ENCODE data around the gene HOMER1. TPM values are rescaled to one million over a fixed set of nuclear protein-coding genes. Genes with fewer than 3 reads are reported as not detected.

The HOMER1 gene
- total RNA-seq, 4 donors from 2014 or later = 23.5 to 51.0 (median 33.0) TPM

DNA sequence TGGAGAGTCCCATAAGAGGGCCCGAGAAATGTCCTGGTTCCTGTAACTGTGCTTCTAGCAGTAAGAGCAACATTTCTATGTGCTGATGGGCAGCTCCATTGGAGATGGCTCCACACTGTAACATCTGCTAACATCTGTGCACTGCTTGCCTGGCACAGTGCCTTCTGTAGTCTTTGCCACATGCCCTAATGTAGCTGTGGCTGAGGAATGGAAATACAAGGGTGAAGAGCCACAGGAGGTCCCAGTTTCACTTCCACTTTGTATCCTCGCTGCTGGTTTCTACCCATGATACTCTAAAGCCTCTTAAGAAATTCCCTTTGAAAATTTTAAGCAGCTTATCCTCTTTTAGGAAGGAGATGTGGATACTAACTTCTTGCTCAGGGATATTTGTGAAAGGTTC lies 97.4 kb downstream of the HOMER1 start:
- TF ChIP-seq, protein P1, sequence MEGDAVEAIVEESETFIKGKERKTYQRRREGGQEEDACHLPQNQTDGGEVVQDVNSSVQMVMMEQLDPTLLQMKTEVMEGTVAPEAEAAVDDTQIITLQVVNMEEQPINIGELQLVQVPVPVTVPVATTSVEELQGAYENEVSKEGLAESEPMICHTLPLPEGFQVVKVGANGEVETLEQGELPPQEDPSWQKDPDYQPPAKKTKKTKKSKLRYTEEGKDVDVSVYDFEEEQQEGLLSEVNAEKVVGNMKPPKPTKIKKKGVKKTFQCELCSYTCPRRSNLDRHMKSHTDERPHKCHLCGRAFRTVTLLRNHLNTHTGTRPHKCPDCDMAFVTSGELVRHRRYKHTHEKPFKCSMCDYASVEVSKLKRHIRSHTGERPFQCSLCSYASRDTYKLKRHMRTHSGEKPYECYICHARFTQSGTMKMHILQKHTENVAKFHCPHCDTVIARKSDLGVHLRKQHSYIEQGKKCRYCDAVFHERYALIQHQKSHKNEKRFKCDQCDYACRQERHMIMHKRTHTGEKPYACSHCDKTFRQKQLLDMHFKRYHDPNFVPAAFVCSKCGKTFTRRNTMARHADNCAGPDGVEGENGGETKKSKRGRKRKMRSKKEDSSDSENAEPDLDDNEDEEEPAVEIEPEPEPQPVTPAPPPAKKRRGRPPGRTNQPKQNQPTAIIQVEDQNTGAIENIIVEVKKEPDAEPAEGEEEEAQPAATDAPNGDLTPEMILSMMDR (IDR thresholded peaks at IDR 0.05 in 4 of 5, conservative IDR thresholded peaks at IDR 0.05 in 1 of 5) = no peak
- TF ChIP-seq POLR2A (IDR thresholded peaks at IDR 0.05) = no peak
- no peaks in the 10 kb centered on the region for H3K27me3 ChIP-seq
- no peak overlapping the region for H3K27ac ChIP-seq
- H3K4me1 ChIP-seq = no peaks in the 10 kb centered on the region
- no peaks in the 10 kb centered on the region for H3K36me3 ChIP-seq
- ATAC-seq (no peak), DNase-seq (no peak)
- H3K4me3 ChIP-seq = no peak overlapping the region
- no peaks in the 10 kb centered on the region for H3K9me3 ChIP-seq
- intact Hi-C loops (cut with DNase I; ENCODE audit: low total_unique reads) (no loop called here), in situ Hi-C loops (cut with MboI; ENCODE audit: low sequenced_read_pairs in 4 of 4) (no loop called here)

DNA sequence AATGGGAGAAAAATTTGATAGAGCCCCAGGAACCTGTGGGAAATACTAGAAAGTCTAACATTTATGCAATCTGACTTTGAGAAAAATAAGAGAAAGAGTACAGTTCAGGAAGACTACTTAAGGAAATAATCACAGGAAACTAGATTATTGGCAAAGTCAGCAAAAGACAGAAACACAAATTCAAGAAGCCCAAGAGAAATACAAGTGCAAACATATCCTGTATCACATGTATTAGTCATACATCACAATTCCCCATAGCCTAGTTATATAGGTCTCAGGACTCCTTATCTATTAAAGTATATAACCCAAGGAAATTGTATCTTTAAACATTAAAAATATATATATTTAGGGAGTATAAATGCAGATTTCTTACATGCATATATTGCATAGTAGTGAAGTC lies 100.8 kb downstream of the HOMER1 start:
- intact Hi-C loops (cut with DNase I; ENCODE audit: low total_unique reads) = no loop called here

DNA sequence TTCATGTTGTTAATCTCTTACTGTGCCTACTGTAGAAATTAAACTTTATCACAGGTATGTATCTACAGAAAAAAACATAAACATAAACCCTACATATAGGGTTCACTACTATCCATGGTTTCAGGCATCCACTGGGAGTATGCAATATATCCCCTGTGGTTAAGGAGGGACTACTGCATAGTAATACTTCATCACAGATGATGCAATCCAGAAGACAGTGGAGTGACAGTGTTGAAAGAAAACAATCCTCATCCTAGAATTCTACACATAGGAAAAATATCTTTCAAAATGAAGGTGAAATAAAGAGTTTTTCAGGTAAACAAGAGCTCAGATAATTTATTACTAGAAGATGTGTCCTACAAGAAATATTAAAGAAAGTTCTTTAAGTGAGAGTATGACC lies 105.9 kb downstream of the HOMER1 start:
- no peak for ATAC-seq
- intact Hi-C loops (cut with DNase I; ENCODE audit: low total_unique reads) = no loop called here

More for the DNA sequence above, 100.8 kb downstream of the HOMER1 start:
- Histone ChIP-seq H3K36me3 (no peaks in the 10 kb centered on the region), H3K4me1 (no peaks in the 10 kb centered on the region), H3K27ac (no peak overlapping the region), H3K4me3 (no peak overlapping the region), H3K9me3 (no peaks in the 10 kb centered on the region), H3K27me3 (no peaks in the 10 kb centered on the region)
- ATAC-seq (no peak), DNase-seq (no peak)
- TF ChIP-seq POLR2A (IDR thresholded peaks at IDR 0.05) = no peak
- in situ Hi-C loops (cut with MboI; ENCODE audit: low sequenced_read_pairs in 4 of 4) = no loop called here

DNA sequence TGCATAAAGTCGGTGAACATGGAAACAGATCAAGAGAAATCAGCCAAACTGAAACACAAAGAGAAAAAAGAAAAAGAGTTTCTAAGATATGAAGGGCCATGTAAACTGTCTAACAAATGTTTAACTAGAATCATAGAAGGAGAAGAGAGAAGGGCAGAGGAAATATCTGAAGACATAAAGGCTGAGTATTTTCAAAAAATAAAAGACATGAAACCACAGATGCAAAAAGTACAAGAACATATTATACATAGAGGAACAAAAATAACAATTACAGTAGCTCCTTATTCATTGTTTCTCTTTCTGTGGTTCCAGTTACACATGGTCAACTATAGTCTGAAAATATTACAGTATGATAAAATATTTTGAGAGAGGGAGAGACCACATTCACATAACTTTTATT lies 106.3 kb downstream of the HOMER1 start:
- TF ChIP-seq, protein P1 (IDR thresholded peaks at IDR 0.05 in 4 of 5, conservative IDR thresholded peaks at IDR 0.05 in 1 of 5) = no peak
- TF ChIP-seq POLR2A (IDR thresholded peaks at IDR 0.05) = no peak
- Histone ChIP-seq H3K27me3 (no peaks in the 10 kb centered on the region), H3K36me3 (no peaks in the 10 kb centered on the region), H3K9me3 (no peaks in the 10 kb centered on the region), H3K27ac (no peak overlapping the region), H3K4me1 (no peaks in the 10 kb centered on the region), H3K4me3 (no peak overlapping the region)
- in situ Hi-C loops (cut with MboI; ENCODE audit: low sequenced_read_pairs in 4 of 4) (no loop called here), intact Hi-C loops (cut with DNase I; ENCODE audit: low total_unique reads) (no loop called here)
- ATAC-seq = no peak
- no peak for DNase-seq

More for the DNA sequence above, 105.9 kb downstream of the HOMER1 start:
- no peak overlapping the region for H3K4me3 ChIP-seq
- TF ChIP-seq POLR2A (IDR thresholded peaks at IDR 0.05) = no peak
- TF ChIP-seq, protein P1 (IDR thresholded peaks at IDR 0.05 in 4 of 5, conservative IDR thresholded peaks at IDR 0.05 in 1 of 5) = no peak
- H3K27ac ChIP-seq = no peak overlapping the region
- no peaks in the 10 kb centered on the region for H3K9me3 ChIP-seq
- no peaks in the 10 kb centered on the region for H3K36me3 ChIP-seq
- H3K27me3 ChIP-seq = no peaks in the 10 kb centered on the region
- H3K4me1 ChIP-seq = no peaks in the 10 kb centered on the region
- DNase-seq = no peak
- in situ Hi-C loops (cut with MboI; ENCODE audit: low sequenced_read_pairs in 4 of 4) = no loop called here

DNA sequence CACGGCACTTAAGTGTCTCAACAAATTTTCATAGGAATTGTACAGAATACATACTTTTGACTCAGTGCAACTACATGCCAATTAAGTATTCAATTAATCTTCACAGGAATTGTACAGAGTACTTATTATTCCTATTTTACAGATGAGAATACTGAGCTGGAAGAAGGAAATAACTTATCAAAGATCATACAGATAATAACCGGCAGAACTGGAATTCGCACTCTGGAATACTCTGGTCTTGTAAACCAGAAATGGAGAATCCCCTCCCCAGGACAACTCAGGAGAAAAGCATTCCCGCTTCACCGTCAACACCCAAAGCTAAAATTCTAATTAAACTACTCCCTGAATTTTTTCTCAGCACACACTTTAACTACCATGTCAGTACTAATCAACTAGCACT lies 112.7 kb downstream of the HOMER1 start:
- DNase-seq = no peak
- Histone ChIP-seq H3K27me3 (no peaks in the 10 kb centered on the region), H3K36me3 (peaks cover 0 to 10% of the 10 kb centered on the region in 2 donors), H3K9me3 (no peaks in the 10 kb centered on the region), H3K4me3 (no peak overlapping the region), H3K27ac (no peak overlapping the region), H3K4me1 (no peaks in the 10 kb centered on the region)
- no peak for ATAC-seq
- in situ Hi-C loops (cut with MboI; ENCODE audit: low sequenced_read_pairs in 4 of 4) = no loop called here
- intact Hi-C loops (cut with DNase I; ENCODE audit: low total_unique reads) = no loop called here
- TF ChIP-seq, protein P1 (IDR thresholded peaks at IDR 0.05 in 4 of 5, conservative IDR thresholded peaks at IDR 0.05 in 1 of 5) = no peak
- no peak for TF ChIP-seq POLR2A (IDR thresholded peaks at IDR 0.05)

All from gastrocnemius medialis (tissue), 4 donors.